Activated T-cell treated with anti-CD3 and anti-CD28 coated beads, Interleukin-2, amount 50 U/mL, for 4 hours (primary cell): ENCODE measurements around the gene TMOD3. TPM values are rescaled to one million over a fixed set of nuclear protein-coding genes. Genes with fewer than 3 reads are reported as not detected.

ENCODE experiments used
- ATAC-seq, 2 donors: fragments of 200-7000 bp; cut with Tn5 transposase; one replicate each; pipeline ENCODE4 v1.10.0; 2021
- DNase-seq: peaks from one replicate; pipeline ENCODE4 v3.0.0-alpha.2; 2020
- H3K27me3 Mint-ChIP-seq: one replicate; pipeline ENCODE4 v1.8.0; 2021; ENCODE audit warnings: low read depth, mixed read lengths
- H3K36me3 Mint-ChIP-seq: one replicate; pipeline ENCODE4 v1.8.0; 2022; ENCODE audit warnings: mixed read lengths; ENCODE audit not compliant: insufficient read depth
- H3K4me1 Mint-ChIP-seq: one replicate; pipeline ENCODE4 v1.8.0; 2021; ENCODE audit warnings: low read depth, mixed read lengths
- H3K4me3 Mint-ChIP-seq: one replicate; pipeline ENCODE4 v1.8.0; 2021; ENCODE audit warnings: mild to moderate bottlenecking, moderate library complexity, mixed read lengths
- H3K9me3 Mint-ChIP-seq: one replicate; pipeline ENCODE4 v1.8.0; 2021; ENCODE audit warnings: mixed read lengths
- total RNA-seq, 3 donors: library from RNA; stranded (reverse); gene quantifications; one replicate each; pipeline ENCODE4 v1.2.1, GENCODE V29; 2021

Gene TMOD3
- total RNA-seq, 3 donors from 2014 or later = 43.2 to 47.4 (median 46.3) TPM

- peaks cover 13% of the 10 kb centered on the region for H3K36me3 Mint-ChIP-seq
- DNase-seq (no peak), ATAC-seq (no peak)
- no peaks in the 10 kb centered on the region for H3K27me3 Mint-ChIP-seq
- H3K4me3 Mint-ChIP-seq = no peak overlapping the region
- H3K9me3 Mint-ChIP-seq = no peaks in the 10 kb centered on the region
- H3K4me1 Mint-ChIP-seq = no peaks in the 10 kb centered on the region
Measured at GRCh38 chr15:51803965-51804364, 25.5 kb upstream of the TMOD3 start.

- H3K9me3 Mint-ChIP-seq = no peaks in the 10 kb centered on the region
- no peaks in the 10 kb centered on the region for H3K27me3 Mint-ChIP-seq
- H3K36me3 Mint-ChIP-seq = peaks cover 16% of the 10 kb centered on the region
- ATAC-seq = no peak
- no peaks in the 10 kb centered on the region for H3K4me1 Mint-ChIP-seq
- DNase-seq = no peak
- H3K4me3 Mint-ChIP-seq = no peak overlapping the region
Measured at GRCh38 chr15:51806123-51806522, 23.3 kb upstream of the TMOD3 start.

- DNase-seq (no peak), ATAC-seq (no peak)
- no peaks in the 10 kb centered on the region for H3K4me1 Mint-ChIP-seq
- H3K36me3 Mint-ChIP-seq = peaks cover 31% of the 10 kb centered on the region
- H3K4me3 Mint-ChIP-seq = no peak overlapping the region
- no peaks in the 10 kb centered on the region for H3K27me3 Mint-ChIP-seq
- H3K9me3 Mint-ChIP-seq = no peaks in the 10 kb centered on the region
Measured at GRCh38 chr15:51809457-51809856, 20.0 kb upstream of the TMOD3 start.

GRCh38 chr15:51812598-51812997 is 16.9 kb upstream of the TMOD3 start:
- H3K36me3 Mint-ChIP-seq = peaks cover 19% of the 10 kb centered on the region
- DNase-seq = no peak
- no peaks in the 10 kb centered on the region for H3K9me3 Mint-ChIP-seq
- no peak overlapping the region for H3K4me3 Mint-ChIP-seq
- ATAC-seq = no peak
- no peaks in the 10 kb centered on the region for H3K27me3 Mint-ChIP-seq
- no peaks in the 10 kb centered on the region for H3K4me1 Mint-ChIP-seq

- Mint-ChIP-seq H3K4me1 (no peaks in the 10 kb centered on the region), H3K4me3 (no peak overlapping the region), H3K36me3 (peaks cover 23% of the 10 kb centered on the region), H3K9me3 (peaks cover 1% of the 10 kb centered on the region), H3K27me3 (no peaks in the 10 kb centered on the region)
- ATAC-seq (no peak), DNase-seq (no peak)
Measured at GRCh38 chr15:51814606-51815005, 14.8 kb upstream of the TMOD3 start.

GRCh38 chr15:51816611-51817010 is 12.8 kb upstream of the TMOD3 start:
- no peaks in the 10 kb centered on the region for H3K27me3 Mint-ChIP-seq
- H3K4me1 Mint-ChIP-seq = no peaks in the 10 kb centered on the region
- H3K4me3 Mint-ChIP-seq = no peak overlapping the region
- DNase-seq (no peak), ATAC-seq (no peak)
- H3K36me3 Mint-ChIP-seq = peaks cover 21% of the 10 kb centered on the region
- H3K9me3 Mint-ChIP-seq = peaks cover 22% of the 10 kb centered on the region

GRCh38 chr15:51818150-51818549 is 11.3 kb upstream of the TMOD3 start:
- Mint-ChIP-seq H3K27me3 (no peaks in the 10 kb centered on the region), H3K36me3 (peaks cover 16% of the 10 kb centered on the region), H3K9me3 (peaks cover 24% of the 10 kb centered on the region), H3K4me3 (no peak overlapping the region), H3K4me1 (no peaks in the 10 kb centered on the region)
- DNase-seq = no peak
- ATAC-seq = no peak

GRCh38 chr15:51825698-51826097 is 3.8 kb upstream of the TMOD3 start:
- peaks cover 11% of the 10 kb centered on the region for H3K9me3 Mint-ChIP-seq
- H3K27me3 Mint-ChIP-seq = no peaks in the 10 kb centered on the region
- DNase-seq (no peak), ATAC-seq (no peak)
- no peaks in the 10 kb centered on the region for H3K36me3 Mint-ChIP-seq
- no peak overlapping the region for H3K4me3 Mint-ChIP-seq
- peaks cover 10% of the 10 kb centered on the region for H3K4me1 Mint-ChIP-seq

GRCh38 chr15:51828621-51829375 is 655 bp upstream of the TMOD3 start:
- Mint-ChIP-seq H3K4me1 (peaks cover 40% of the 10 kb centered on the region), H3K4me3 (peak overlapping the region; percentile 94), H3K36me3 (peaks cover 2% of the 10 kb centered on the region), H3K27me3 (no peaks in the 10 kb centered on the region), H3K9me3 (no peaks in the 10 kb centered on the region)
- DNase-seq (no peak), ATAC-seq (no peak)

- no peak for DNase-seq
- peak in 1 of 2 donors; percentile 3 for ATAC-seq
- Mint-ChIP-seq H3K4me1 (peaks cover 55% of the 10 kb centered on the region), H3K36me3 (peaks cover 2% of the 10 kb centered on the region), H3K4me3 (peak overlapping the region; percentile 94), H3K9me3 (no peaks in the 10 kb centered on the region), H3K27me3 (no peaks in the 10 kb centered on the region)
Measured at GRCh38 chr15:51830276-51830806, 888 bp downstream of the TMOD3 start.

- H3K36me3 Mint-ChIP-seq = peaks cover 4% of the 10 kb centered on the region
- no peaks in the 10 kb centered on the region for H3K27me3 Mint-ChIP-seq
- H3K9me3 Mint-ChIP-seq = no peaks in the 10 kb centered on the region
- H3K4me3 Mint-ChIP-seq = peak overlapping the region; percentile 41
- DNase-seq (no peak), ATAC-seq (peak; percentile 20 to 29)
- peaks cover 86% of the 10 kb centered on the region for H3K4me1 Mint-ChIP-seq
Measured at GRCh38 chr15:51833772-51834171, 4.3 kb downstream of the TMOD3 start.

- H3K4me1 Mint-ChIP-seq = peaks cover 94% of the 10 kb centered on the region
- H3K4me3 Mint-ChIP-seq = peak overlapping the region; percentile 60
- no peak for DNase-seq
- no peaks in the 10 kb centered on the region for H3K27me3 Mint-ChIP-seq
- H3K9me3 Mint-ChIP-seq = no peaks in the 10 kb centered on the region
- peaks cover 5% of the 10 kb centered on the region for H3K36me3 Mint-ChIP-seq
- peak; percentile 50 to 51 for ATAC-seq
Measured at GRCh38 chr15:51837792-51838251, 8.4 kb downstream of the TMOD3 start.

- peaks cover 94% of the 10 kb centered on the region for H3K4me1 Mint-ChIP-seq
- peaks cover 8% of the 10 kb centered on the region for H3K36me3 Mint-ChIP-seq
- H3K4me3 Mint-ChIP-seq = peak overlapping the region; percentile 60
- H3K27me3 Mint-ChIP-seq = no peaks in the 10 kb centered on the region
- H3K9me3 Mint-ChIP-seq = no peaks in the 10 kb centered on the region
- no peak for ATAC-seq
- no peak for DNase-seq
Measured at GRCh38 chr15:51838270-51838669, 8.8 kb downstream of the TMOD3 start.

- ATAC-seq (no peak), DNase-seq (no peak)
- Mint-ChIP-seq H3K4me1 (peaks cover 86% of the 10 kb centered on the region), H3K36me3 (peaks cover 13% of the 10 kb centered on the region), H3K9me3 (no peaks in the 10 kb centered on the region), H3K4me3 (no peak overlapping the region), H3K27me3 (no peaks in the 10 kb centered on the region)
Measured at GRCh38 chr15:51840692-51841091, 11.2 kb downstream of the TMOD3 start.

GRCh38 chr15:51841406-51842040 is 12.1 kb downstream of the TMOD3 start:
- H3K36me3 Mint-ChIP-seq = peaks cover 13% of the 10 kb centered on the region
- H3K9me3 Mint-ChIP-seq = no peaks in the 10 kb centered on the region
- H3K4me1 Mint-ChIP-seq = peaks cover 84% of the 10 kb centered on the region
- no peaks in the 10 kb centered on the region for H3K27me3 Mint-ChIP-seq
- ATAC-seq = no peak
- no peak for DNase-seq
- H3K4me3 Mint-ChIP-seq = peak overlapping the region; percentile 0
